Raji (cell line): ENCODE data around the gene CSTB.

Experiments
- POLR2A ChIP-seq: IDR thresholded peaks from 2 replicates; pipeline ENCODE4 v1.6.1; 2011; ENCODE audit warnings: low read depth, low read length, control low read depth; ENCODE audit not compliant: insufficient read depth

The CSTB gene

DNA sequence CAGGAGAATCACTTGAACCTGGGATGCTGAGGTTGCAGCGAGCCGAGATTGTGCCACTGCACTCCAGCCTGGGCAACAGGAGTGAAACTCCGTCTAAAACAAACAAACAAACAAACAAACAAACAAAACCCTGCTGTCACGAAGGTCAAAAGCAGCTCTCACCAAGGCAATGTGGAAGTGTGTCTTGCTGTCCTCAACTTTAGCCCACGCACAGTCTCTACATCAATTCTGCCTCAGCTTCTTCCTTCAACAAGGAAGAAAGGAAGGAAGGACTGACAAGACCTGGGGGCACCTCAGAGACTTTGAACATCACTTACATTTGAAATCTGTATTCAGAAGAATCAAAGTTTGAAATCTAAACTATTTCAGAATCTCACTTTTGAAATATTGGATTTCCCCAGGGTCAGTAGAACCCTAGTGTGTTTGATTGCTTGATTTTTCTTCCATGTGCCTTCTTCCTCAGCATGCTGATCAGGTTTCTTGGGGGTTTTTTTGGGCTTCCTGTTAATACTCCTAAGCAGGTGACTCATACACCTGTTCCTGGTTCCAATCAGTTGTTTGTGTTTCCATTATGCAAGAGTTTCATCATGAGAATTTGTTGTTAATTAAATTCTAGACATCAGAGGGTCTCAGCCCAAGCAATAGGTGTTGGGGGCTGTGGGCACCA lies 6.5 kb upstream of the CSTB start:
- no peak for TF ChIP-seq POLR2A

DNA sequence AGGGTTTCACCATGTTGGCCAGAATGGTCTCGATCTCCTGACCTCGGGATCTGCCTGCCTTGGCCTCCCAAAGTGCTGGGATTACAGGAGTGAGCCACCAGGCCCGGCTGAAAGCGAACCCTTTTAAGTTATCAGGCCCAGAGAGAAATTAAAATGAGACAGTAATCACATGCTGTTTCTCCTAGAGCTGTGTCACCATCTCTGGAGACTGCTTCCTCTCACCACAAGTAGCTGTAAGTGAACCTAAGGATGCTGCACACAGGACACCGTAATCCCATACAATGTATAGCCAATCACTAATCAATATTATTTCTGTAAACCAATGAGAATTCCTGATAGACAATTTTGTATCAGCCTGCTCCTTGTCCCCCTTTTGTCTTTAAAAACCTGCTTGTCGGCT lies 5.7 kb upstream of the CSTB start:
- TF ChIP-seq POLR2A, result no peak

DNA sequence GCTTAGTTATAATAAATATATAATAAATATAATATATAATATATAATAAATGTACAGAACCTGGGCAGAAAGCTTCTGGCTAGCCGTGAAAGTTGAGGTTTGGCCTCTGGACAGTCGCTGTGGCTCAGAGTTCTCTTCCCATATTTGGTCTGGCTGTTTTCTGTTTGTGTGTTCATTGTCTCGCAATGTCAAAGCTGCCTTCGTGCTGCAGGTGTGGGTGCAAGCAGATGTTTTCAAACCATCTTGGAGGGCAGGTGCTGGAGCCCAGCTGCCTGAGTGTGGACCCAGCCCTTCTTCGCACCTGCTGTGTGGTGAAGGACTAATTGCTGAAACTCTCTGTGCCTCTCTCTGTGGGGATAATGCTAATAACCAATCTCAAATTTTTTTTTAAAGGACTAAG lies 3.6 kb upstream of the CSTB start:
- no peak for TF ChIP-seq POLR2A

DNA sequence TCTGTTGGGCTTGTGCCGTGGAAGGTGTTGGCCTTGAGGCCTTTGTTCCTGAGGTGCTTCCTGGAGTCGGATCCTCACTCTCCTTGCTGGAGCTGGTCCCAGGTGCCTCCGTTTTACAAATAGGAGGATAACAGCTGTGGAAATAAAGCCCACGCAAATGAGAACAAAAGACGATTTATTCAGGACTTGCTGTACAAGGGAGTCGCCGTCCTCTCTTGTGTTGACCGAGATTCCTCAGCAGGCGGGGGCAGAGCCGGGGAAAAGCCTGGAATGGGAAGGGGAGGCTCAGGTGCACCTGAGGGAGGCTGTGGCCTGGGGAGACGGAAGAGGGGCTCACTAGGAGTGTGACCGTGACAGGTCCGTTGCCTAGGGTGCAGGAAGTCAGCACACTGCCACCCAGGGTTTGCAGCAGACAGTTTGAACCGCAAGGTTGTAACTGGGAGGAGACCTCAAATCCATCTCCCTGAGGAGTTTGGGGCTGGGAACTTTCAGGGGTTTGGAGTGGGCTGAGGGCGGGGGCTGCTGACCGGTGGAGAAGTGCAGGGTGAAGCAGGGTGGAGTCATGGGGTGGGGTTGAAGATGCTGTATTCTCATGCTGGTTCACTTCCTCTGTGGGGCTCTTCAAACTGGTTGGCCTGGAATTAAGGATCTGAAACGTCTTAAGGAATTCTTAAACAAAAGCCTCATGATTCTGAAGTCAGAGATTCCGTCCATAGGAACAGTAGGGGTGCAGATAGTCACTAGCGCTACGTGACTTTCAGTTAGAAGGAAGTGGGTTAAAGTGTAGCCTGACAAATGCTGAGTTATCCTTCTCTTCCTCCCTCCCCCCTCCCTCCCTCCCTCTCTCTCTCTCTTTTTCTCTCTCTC lies 2.6 kb upstream of the CSTB start:
- no peak for TF ChIP-seq POLR2A

- no peak for TF ChIP-seq POLR2A
Observed at GRCh38 chr21:43777953-43778352, 1.8 kb upstream of the CSTB start.

GRCh38 chr21:43775190-43775589 lies 918 bp downstream of the CSTB start:
- no peak for TF ChIP-seq POLR2A

GRCh38 chr21:43774163-43774562 lies 1.9 kb downstream of the CSTB start:
- no peak for TF ChIP-seq POLR2A

GRCh38 chr21:43772425-43772821 lies 3.7 kb downstream of the CSTB start:
- TF ChIP-seq POLR2A, result no peak

DNA sequence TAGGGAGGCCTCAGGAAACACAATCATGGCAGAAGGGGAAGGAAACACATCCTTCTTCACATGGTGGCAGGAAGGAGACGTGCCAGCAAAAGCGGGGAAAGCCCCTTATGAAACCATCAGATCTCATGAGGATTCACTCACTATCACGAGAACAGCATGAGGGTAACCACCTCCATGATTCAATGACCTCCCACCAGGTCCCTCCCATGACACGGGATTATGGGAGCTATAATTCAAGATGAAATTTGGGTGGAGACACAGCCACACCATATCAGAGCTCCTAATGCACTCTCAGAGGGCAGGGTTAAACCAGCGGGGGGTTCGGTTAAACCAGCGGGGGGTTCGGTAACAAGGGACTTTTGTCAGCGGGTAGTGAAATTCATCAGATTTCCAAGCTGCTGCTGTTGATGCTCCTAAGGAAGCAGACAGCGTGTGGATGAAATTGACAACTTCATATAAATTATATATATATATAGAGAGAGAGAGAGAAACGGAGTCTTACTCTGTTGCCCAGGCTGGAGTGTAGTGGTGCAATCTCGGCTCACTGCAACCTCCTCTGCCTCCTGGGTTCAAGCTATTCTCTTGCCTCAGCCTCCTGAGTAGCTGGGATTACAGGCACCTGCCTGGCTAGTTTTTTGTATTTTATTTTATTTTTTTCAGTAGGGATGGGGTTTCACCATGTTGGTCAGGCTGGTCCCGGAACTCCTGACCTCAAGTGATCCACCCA lies 4.2 kb downstream of the CSTB start:
- no peak for TF ChIP-seq POLR2A

GRCh38 chr21:43771199-43771675 lies 4.9 kb downstream of the CSTB start:
- TF ChIP-seq POLR2A, result no peak

- TF ChIP-seq POLR2A, result no peak
Observed at GRCh38 chr21:43770066-43770655, 5.9 kb downstream of the CSTB start.

DNA sequence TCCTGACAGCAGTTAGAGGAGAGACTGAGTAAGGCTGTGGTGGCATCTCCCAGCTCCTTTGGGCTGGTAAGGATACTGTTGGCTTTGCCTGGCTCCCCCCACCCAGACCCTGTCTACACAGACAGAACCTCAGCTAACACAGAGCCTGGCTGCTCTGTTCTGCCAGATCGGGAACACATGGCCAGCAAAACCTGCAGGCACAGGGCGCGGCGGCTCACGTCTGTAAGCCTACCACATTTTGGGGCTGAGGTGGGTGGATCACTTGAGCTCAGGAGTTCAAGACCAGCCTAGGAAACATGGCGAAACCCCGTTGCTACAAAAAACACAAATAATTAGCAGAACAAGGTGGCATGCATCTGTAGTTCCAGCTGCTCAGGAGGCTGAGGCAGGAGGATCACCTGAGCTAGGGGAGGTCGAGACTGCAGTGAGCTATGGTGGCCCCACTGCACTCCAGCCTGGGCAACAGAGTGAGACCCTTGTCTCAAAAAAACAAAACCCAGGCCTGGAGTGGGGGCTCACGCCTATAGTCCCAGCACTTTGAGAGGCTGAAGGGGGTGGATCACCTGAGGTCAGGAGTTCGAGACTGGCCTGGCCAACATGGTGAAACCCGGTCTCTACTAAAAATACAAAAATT lies 6.7 kb downstream of the CSTB start:
- TF ChIP-seq POLR2A, result no peak

- TF ChIP-seq POLR2A, result no peak
Observed at GRCh38 chr21:43768868-43769167, 7.3 kb downstream of the CSTB start.

DNA sequence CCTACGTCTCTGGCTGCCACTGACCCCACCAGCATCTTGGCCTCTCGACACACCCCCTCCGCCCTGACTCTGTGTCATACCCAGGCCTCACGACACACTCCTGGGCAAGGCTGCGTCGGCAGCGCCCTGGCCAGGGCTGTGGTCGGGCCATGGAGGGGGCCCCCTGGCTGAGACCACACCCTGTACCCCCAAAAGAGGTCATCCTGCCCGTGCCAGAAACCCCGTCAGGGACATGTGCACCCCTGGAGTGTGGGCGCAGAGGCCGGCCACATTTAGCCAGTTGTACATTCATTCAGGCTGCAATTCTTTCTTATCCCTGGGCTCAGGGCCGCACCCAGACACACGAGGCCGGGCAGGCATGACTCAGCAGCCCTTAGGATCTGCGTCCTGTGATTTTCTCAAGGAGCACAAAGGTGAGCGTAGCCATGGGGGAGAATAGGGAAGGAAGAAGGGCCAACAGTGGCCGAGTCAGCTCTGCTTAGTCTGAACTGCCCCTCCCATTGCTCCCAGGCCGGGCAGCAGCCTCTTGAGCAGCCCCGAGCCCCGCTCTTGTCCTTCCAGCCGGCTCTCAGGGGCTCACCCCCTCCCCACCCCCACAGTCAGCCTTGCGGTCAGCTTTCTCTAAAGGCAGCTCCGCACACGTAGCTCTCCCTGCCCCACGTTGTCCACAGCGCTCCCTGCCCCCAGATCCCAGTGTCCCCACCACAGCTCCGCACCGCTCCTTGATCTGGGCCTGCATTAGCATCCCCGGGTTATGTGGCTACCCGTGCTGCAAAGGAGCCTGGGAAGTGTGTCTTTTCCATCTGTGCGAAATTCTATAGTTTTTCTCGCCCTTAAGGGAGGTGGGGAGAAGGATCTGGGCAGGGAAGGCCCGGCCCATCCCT lies 7.9 kb downstream of the CSTB start:
- TF ChIP-seq POLR2A, result no peak
